H1 (cell line): ENCODE data around the gene RERE. TPM values are rescaled to one million over a fixed set of nuclear protein-coding genes. Genes with fewer than 3 reads are reported as not detected.

Experiments used
- CTCF ChIA-PET: fragments of 300-600 bp; sonication (Branson Sonifier 250); formaldehyde crosslinking; loops from one replicate; lab custom pipeline; 2021; ENCODE audit not compliant: partially characterized antibody; lab: Charles Lee
- POLR2A ChIA-PET: fragments of 300-600 bp; sonication (Branson Sonifier 250); formaldehyde crosslinking; loops from one replicate; lab custom pipeline; 2021; ENCODE audit warnings: inconsistent platforms; ENCODE audit not compliant: partially characterized antibody; lab: Charles Lee
- DNase-seq, 2 experiments: peaks; one replicate each; pipeline versions ENCODE4 v3.0.0 to v3.0.0-alpha.2; 2010 to 2022; ENCODE audit warnings: low spot score in 2 of 2, low read depth in 1 of 2, mixed read lengths in 1 of 2
- FAIRE-seq: peaks from 2 replicates; lab custom pipeline; 2011; peaks lifted over from hg19 to GRCh38; lab: Jason Lieb, UNC
- H2AFZ ChIP-seq: 2 replicates; pipeline ENCODE4 v1.8.1; 2012; ENCODE audit warnings: low read length, inconsistent platforms
- H2AK5ac ChIP-seq: 2 replicates; pipeline ENCODE4 v1.6.1; 2013; ENCODE audit warnings: low read depth, low read length
- H2BK120ac ChIP-seq: replicated peaks from 2 replicates; pipeline ENCODE3; 2013; ENCODE audit warnings: low read depth, low read length, inconsistent platforms
- H2BK12ac ChIP-seq: 2 replicates; pipeline ENCODE4 v1.6.1; 2013; ENCODE audit warnings: low read depth, low read length
- H2BK15ac ChIP-seq: 2 replicates; pipeline ENCODE4 v1.6.1; 2013; ENCODE audit warnings: low read length
- H2BK20ac ChIP-seq: 2 replicates; pipeline ENCODE4 v1.6.1; 2013; ENCODE audit warnings: low read length
- H2BK5ac ChIP-seq: 2 replicates; pipeline ENCODE4 v1.6.1; 2013; ENCODE audit warnings: low read depth, low read length
- H3K14ac ChIP-seq: 2 replicates; pipeline ENCODE4 v1.6.1; 2013; ENCODE audit warnings: inconsistent platforms; ENCODE audit not compliant: insufficient read length
- H3K18ac ChIP-seq: 2 replicates; pipeline ENCODE4 v1.6.1; 2013; ENCODE audit warnings: low read length; ENCODE audit errors: extremely low read depth
- H3K23ac ChIP-seq: 2 replicates; pipeline ENCODE4 v1.6.1; 2013; ENCODE audit warnings: inconsistent platforms; ENCODE audit not compliant: insufficient read length
- H3K23me2 ChIP-seq: 2 replicates; pipeline ENCODE4 v1.6.1; 2013; ENCODE audit warnings: low read depth, low read length
- H3K27ac ChIP-seq: 2 replicates; pipeline ENCODE4 v1.6.1; 2011; ENCODE audit warnings: low read depth, low read length, inconsistent platforms
- H3K27me3 ChIP-seq, 4 experiments: replicated peaks in 1 of 4; 1 replicate in 1 of 4; 2 replicates in 3 of 4; pipeline versions ENCODE4 v1.6.1 to v1.8.1; 2011 to 2013; ENCODE audit warnings: low read length in 3 of 4, mild to moderate bottlenecking in 3 of 4, inconsistent platforms in 2 of 4, mixed read lengths in 2 of 4, moderate library complexity in 1 of 4; ENCODE audit not compliant: control insufficient read depth in 3 of 4, insufficient read depth in 3 of 4; ENCODE audit errors: extremely low read depth in 1 of 4
- H3K36me3 ChIP-seq, 4 experiments: 2 replicates each; pipeline versions ENCODE4 v1.6.1 to v1.8.1; 2011 to 2013; ENCODE audit warnings: mild to moderate bottlenecking in 4 of 4, low read length in 3 of 4, moderate library complexity in 2 of 4, control low read depth in 1 of 4, inconsistent platforms in 1 of 4; ENCODE audit not compliant: insufficient read depth in 4 of 4, control insufficient read depth in 2 of 4
- H3K4ac ChIP-seq: replicated peaks from 2 replicates; pipeline ENCODE3; 2013; ENCODE audit warnings: low read length, low read depth, mixed read lengths, inconsistent platforms; ENCODE audit not compliant: insufficient read length
- H3K4me1 ChIP-seq, 4 experiments: replicated peaks in 1 of 4; 1 replicate in 1 of 4; 2 replicates in 3 of 4; pipeline versions ENCODE4 v1.6.1 to v1.8.1; 2011 to 2013; ENCODE audit warnings: low read length in 3 of 4, inconsistent platforms in 2 of 4, mixed read lengths in 1 of 4; ENCODE audit not compliant: insufficient read depth in 4 of 4, control insufficient read depth in 3 of 4
- H3K4me2 ChIP-seq, 2 experiments: 2 replicates each; pipeline versions ENCODE4 v1.6.1 to v1.8.1; 2011 to 2013; ENCODE audit warnings: low read depth in 2 of 2, low read length in 2 of 2, control low read depth in 1 of 2, inconsistent platforms in 1 of 2, mild to moderate bottlenecking in 1 of 2; ENCODE audit not compliant: insufficient read depth in 1 of 2
- H3K4me3 ChIP-seq, 4 experiments: fragments of 200-600, 300-600 bp in 1 of 4; sonication (generic), shearing (Covaris generic), sonication (Bioruptor Twin) in 1 of 4; 2 replicates each; pipeline versions ENCODE4 v1.5.1 to v1.8.1; 2011 to 2016; ENCODE audit warnings: low read length in 4 of 4, low read depth in 3 of 4, control low read depth in 2 of 4, inconsistent platforms in 2 of 4, mild to moderate bottlenecking in 2 of 4, mixed read lengths in 1 of 4, moderate library complexity in 1 of 4; ENCODE audit not compliant: insufficient read depth in 2 of 4; ENCODE audit errors: extremely low read depth in 1 of 4
- H3K56ac ChIP-seq: replicated peaks from 2 replicates; pipeline ENCODE3; 2013; ENCODE audit warnings: low read depth, mild to moderate bottlenecking, mixed read lengths, low read length, inconsistent platforms; ENCODE audit not compliant: insufficient read length
- H3K79me1 ChIP-seq: 2 replicates; pipeline ENCODE4 v1.6.1; 2013; ENCODE audit warnings: low read depth, low read length, control low read depth
- H3K79me2 ChIP-seq, 2 experiments: 2 replicates each; pipeline versions ENCODE4 v1.6.1 to v1.8.1; 2012 to 2013; ENCODE audit warnings: low read length in 2 of 2, mild to moderate bottlenecking in 2 of 2, inconsistent platforms in 1 of 2; ENCODE audit not compliant: insufficient read depth in 2 of 2, control insufficient read depth in 1 of 2
- H3K9ac ChIP-seq, 4 experiments: replicated peaks in 1 of 4; 1 replicate in 1 of 4; 2 replicates in 3 of 4; pipeline versions ENCODE4 v1.6.1 to v1.8.1; 2011 to 2013; ENCODE audit warnings: low read depth in 3 of 4, low read length in 3 of 4, control low read depth in 2 of 4, mild to moderate bottlenecking in 2 of 4, moderate library complexity in 2 of 4, inconsistent platforms in 1 of 4; ENCODE audit errors: extremely low read depth in 1 of 4
- H3K9me3 ChIP-seq, 2 experiments: 2 replicates each; pipeline versions ENCODE4 v1.6.1 to v1.8.1; 2012 to 2013; ENCODE audit warnings: mild to moderate bottlenecking in 2 of 2, moderate library complexity in 2 of 2, control low read depth in 1 of 2, inconsistent platforms in 1 of 2, low read depth in 1 of 2, low read length in 1 of 2, mixed read lengths in 1 of 2; ENCODE audit not compliant: insufficient read depth in 2 of 2
- H4K20me1 ChIP-seq, 2 experiments: replicated peaks in 1 of 2; 2 replicates each; pipeline versions ENCODE3 to v1.8.1; 2011 to 2013; ENCODE audit warnings: inconsistent platforms in 2 of 2, low read length in 2 of 2, mild to moderate bottlenecking in 1 of 2; ENCODE audit not compliant: insufficient read depth in 2 of 2, control insufficient read depth in 1 of 2
- H4K5ac ChIP-seq: 2 replicates; pipeline ENCODE4 v1.6.1; 2013; ENCODE audit warnings: low read length, low read depth, mixed read lengths, inconsistent platforms; ENCODE audit not compliant: insufficient read length
- H4K8ac ChIP-seq: 2 replicates; pipeline ENCODE4 v1.8.0; 2013; ENCODE audit warnings: mild to moderate bottlenecking, moderate library complexity, low read length, inconsistent platforms; ENCODE audit not compliant: insufficient read depth; ENCODE audit errors: extremely low read depth
- H4K91ac ChIP-seq: replicated peaks from 2 replicates; pipeline ENCODE3; 2013; ENCODE audit warnings: low read length, mixed read lengths, inconsistent platforms; ENCODE audit not compliant: insufficient read length
- CBX8 ChIP-seq: fragments of 300-800, 300-1000 bp; sonication (generic); IDR thresholded peaks from 2 replicates; pipeline ENCODE4 v1.7.1; 2016; ENCODE audit warnings: low read depth, low read length, borderline replicate concordance
- RAD21 ChIP-seq, 2 experiments: IDR thresholded peaks in 1 of 2; conservative IDR thresholded peaks in 1 of 2; 2 replicates each; pipeline ENCODE4 v1.6.1; 2011; ENCODE audit warnings: low read depth in 2 of 2, low read length in 2 of 2, improper control_type of control experiment in 1 of 2, inconsistent platforms in 1 of 2, mild to moderate bottlenecking in 1 of 2, moderate library complexity in 1 of 2
- SUZ12 ChIP-seq: fragments of 200-600 bp; sonication (generic); IDR thresholded peaks from 2 replicates; pipeline ENCODE4 v1.6.1; 2012; ENCODE audit warnings: mild to moderate bottlenecking, inconsistent platforms, low read length, moderate library complexity, mixed read lengths
- TBP ChIP-seq: IDR thresholded peaks from 2 replicates; pipeline ENCODE4 v1.6.1; 2011; ENCODE audit warnings: low read depth, low read length, improper control_type of control experiment
- WGBS, 2 experiments: shearing (Covaris generic) in 1 of 2; methylation state at CpG; one replicate each; pipeline versions ENCODE4 v1.1.6 to v1.1.7; 2013 to 2015; ENCODE audit warnings: low lambda C conversion rate in 2 of 2, mixed read lengths in 2 of 2, inconsistent platforms in 1 of 2, low coverage in 1 of 2, missing lambda C conversion rate in 1 of 2; ENCODE audit not compliant: insufficient replicate concordance in 2 of 2, insufficient coverage in 1 of 2, insufficient read length in 1 of 2; ENCODE audit errors: extremely low coverage in 1 of 2, missing lambda C conversion rate in 1 of 2; 5-methylcytosine and 5-hydroxymethylcytosine counted together
- polyA plus RNA-seq, 7 experiments: library from polyadenylated mRNA; depleted of rRNA in 3 of 7; stranded (reverse) in 5 of 7; unstranded in 2 of 7; fragments of >200 nt in 5 of 7; fragments of 200-250 nt in 2 of 7; gene quantifications; 1 replicate in 5 of 7; 2 replicates in 1 of 7; 4 replicates in 1 of 7; pipeline versions ENCODE4 v1.2.1 to v1.2.3, GENCODE V29; 2011 to 2013; ENCODE audit warnings: missing spikeins in 2 of 7, mixed read lengths in 2 of 7
- total RNA-seq: library from RNA; stranded (reverse); fragmentation: NEBNext Ultra II Directional; extraction: Animal tissue kit (Norgen Biotek cat#: 25700); gene quantifications from 2 replicates; pipeline ENCODE4 v1.2.1, GENCODE V29; 2021

The RERE gene
- total and polyA plus RNA-seq, 2 of the 8 experiments (the other 6 are each of a cell fraction or from before 2014, with no cell fraction given) = 15.3 to 142 TPM

DNA sequence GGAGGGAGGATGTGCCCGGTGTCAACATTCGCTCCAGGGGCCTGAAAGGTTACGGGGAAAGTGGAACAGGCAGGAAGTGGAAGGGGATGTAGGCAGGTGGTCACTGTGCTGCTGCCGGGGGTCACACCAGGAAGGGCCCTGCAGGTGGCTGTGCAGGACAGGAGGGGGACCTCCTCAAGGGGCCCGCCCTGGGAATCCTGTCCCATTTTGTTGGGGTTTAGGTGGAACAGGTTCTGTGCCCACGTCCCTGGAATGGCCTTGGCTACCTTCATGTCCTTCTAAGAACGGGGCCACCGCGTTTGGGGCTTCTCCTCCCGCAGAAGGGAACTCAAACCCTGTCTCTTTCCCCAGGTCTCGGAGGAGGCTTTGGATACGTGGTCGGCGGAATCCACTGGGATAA is 487.6 kb downstream of the RERE start:
- no peak for DNase-seq
- Histone ChIP-seq H3K27me3 (no peaks in the 10 kb centered on the region), H2AFZ (no peak overlapping the region), H3K79me1 (no peaks in the 10 kb centered on the region), H3K4ac (no peak overlapping the region), H3K4me2 (no peak overlapping the region), H2BK5ac (no peak overlapping the region), H2BK20ac (no peak overlapping the region), H3K4me3 (no peak overlapping the region), H3K36me3 (no peaks in the 10 kb centered on the region), H3K14ac (no peak overlapping the region), H3K4me1 (no peaks in the 10 kb centered on the region; a peak in 1 of 7 replicates), H3K23ac (no peak overlapping the region), H3K9me3 (no peaks in the 10 kb centered on the region), H3K18ac (no peak overlapping the region), H3K56ac (no peak overlapping the region), H2BK15ac (no peak overlapping the region), H3K79me2 (no peaks in the 10 kb centered on the region), H2BK120ac (no peak overlapping the region), H4K5ac (no peak overlapping the region), H4K20me1 (no peaks in the 10 kb centered on the region), H2BK12ac (0 out of 2 replicates have a peak overlapping the region, but pooled peaks have one; percentile 9), H3K27ac (no peak overlapping the region), H3K23me2 (no peaks in the 10 kb centered on the region), H2AK5ac (no peak overlapping the region), H4K8ac (no peak overlapping the region; the same call in 1 of the 2 replicates), H3K9ac (no peak overlapping the region), H4K91ac (no peak overlapping the region)
- POLR2A ChIA-PET = interaction anchor here (0.9 kb wide), 1 partner anchor 17 kb away, joined by 3 read pairs; no protein-coding TSS in a partner anchor
- CTCF ChIA-PET = interaction anchor here (1.0 to 4.1 kb wide), 6 partner anchors 12 to 346 kb away, joined by 3 to 30 read pairs (median 5); partner anchors contain the start of gene SLC45A1
- 76% methylated on average over 9 of the region's 14 CpGs; no CpG with 5 or more reads in 1 of the 2 experiments for WGBS, 2 experiments
- TF ChIP-seq RAD21 (IDR thresholded peaks at IDR 0.05 in 1 of 2, conservative IDR thresholded peaks at IDR 0.05 in 1 of 2; ENCODE audit: low read depth in 2 of 2, low read length in 2 of 2) (no peak), CBX8 (no peak), TBP (no peak), SUZ12 (no peak)
- no peak for FAIRE-seq
